ENCODE data around the gene RAPGEF5.

RAPGEF5 gene

DNA sequence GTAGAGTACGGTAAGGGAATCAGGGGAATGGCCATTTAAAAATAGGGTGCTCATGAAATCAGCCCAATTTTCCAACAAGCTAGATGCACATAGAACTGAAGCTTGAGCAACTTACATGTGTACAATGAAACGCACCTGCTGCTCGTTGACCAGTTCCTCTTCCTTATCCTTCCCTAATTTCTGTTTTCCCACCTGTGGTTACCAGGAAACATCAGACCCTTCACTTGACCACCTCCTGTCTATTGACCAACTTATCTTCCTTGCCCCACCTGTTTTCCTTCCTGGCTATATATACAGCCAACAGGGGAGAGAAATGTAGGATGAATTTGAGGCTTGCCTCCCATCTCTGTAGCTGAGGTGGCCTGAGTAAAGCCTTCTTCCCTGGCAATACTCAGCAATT is 37.8 kb upstream of the RAPGEF5 start:
- Histone ChIP-seq H3K4me3 (ENCODE audit: low read depth, low read length) (no peak overlapping the region), H3K27me3 (ENCODE audit: control insufficient read depth, insufficient read depth, low read length) (no peaks in the 10 kb centered on the region), H3K9me3 (ENCODE audit: control insufficient read depth, insufficient read depth, low read depth, low read length) (no peaks in the 10 kb centered on the region), H3K4me1 (ENCODE audit: control insufficient read depth, insufficient read depth, low read length) (peaks cover 9% of the 10 kb centered on the region), H3K27ac (ENCODE audit: low read depth, low read length) (no peak overlapping the region), H3K9ac (ENCODE audit: low read length) (no peak overlapping the region), H3K36me3 (ENCODE audit: control insufficient read depth, insufficient read depth, low read length) (no peaks in the 10 kb centered on the region)

DNA sequence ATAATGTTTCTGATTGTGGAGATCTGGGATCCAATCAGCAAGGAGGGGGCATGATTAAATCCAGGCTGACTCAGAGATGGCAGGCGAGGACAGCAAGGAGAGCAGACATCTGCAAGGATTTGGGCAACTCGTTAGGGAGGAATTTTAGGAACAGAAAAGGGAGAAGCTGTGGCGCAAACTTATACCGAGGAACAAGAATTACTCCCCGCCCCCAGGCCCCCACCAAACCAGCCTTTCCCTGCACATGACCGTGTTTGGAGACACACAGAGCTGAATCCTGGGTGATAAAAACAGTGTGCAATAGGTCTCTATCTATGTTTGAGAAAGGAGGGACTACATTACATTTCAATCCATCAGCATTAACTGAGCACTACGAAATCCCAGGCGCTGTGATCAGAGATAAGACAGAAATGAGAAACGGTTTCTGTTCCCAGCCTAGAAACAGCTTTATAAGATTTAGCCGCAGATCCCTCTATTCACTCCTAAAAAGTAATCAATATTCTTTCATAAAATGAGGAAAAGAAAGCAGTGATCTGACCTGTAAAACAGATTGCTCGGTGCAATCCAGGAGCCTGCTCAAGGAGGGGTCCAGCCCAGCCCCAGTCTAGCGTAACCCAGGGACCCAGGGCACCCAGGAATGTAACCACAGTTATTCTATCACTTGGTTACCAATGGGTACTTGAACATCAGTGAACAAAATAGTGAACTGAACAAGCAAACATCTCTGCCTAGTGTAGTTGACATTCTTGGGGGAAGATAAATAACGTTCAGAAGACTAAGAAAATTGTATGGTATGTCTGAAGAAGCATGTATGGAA is 37.2 kb upstream of the RAPGEF5 start:
- no peaks in the 10 kb centered on the region for H3K9me3 ChIP-seq (ENCODE audit: control insufficient read depth, insufficient read depth, low read depth, low read length)
- H3K36me3 ChIP-seq (ENCODE audit: control insufficient read depth, insufficient read depth, low read length) = no peaks in the 10 kb centered on the region
- H3K4me3 ChIP-seq (ENCODE audit: low read depth, low read length) = no peak overlapping the region
- no peak overlapping the region for H3K9ac ChIP-seq (ENCODE audit: low read length)
- no peaks in the 10 kb centered on the region for H3K27me3 ChIP-seq (ENCODE audit: control insufficient read depth, insufficient read depth, low read length)
- peaks cover 9% of the 10 kb centered on the region for H3K4me1 ChIP-seq (ENCODE audit: control insufficient read depth, insufficient read depth, low read length)
- H3K27ac ChIP-seq (ENCODE audit: low read depth, low read length) = no peak overlapping the region

- Histone ChIP-seq H3K9me3 (ENCODE audit: control insufficient read depth, insufficient read depth, low read depth, low read length) (no peaks in the 10 kb centered on the region), H3K4me1 (ENCODE audit: control insufficient read depth, insufficient read depth, low read length) (peaks cover 9% of the 10 kb centered on the region), H3K27ac (ENCODE audit: low read depth, low read length) (no peak overlapping the region), H3K9ac (ENCODE audit: low read length) (no peak overlapping the region), H3K4me3 (ENCODE audit: low read depth, low read length) (no peak overlapping the region), H3K27me3 (ENCODE audit: control insufficient read depth, insufficient read depth, low read length) (no peaks in the 10 kb centered on the region), H3K36me3 (ENCODE audit: control insufficient read depth, insufficient read depth, low read length) (no peaks in the 10 kb centered on the region)
These were observed 33.6 kb upstream of the RAPGEF5 start for GRCh38 chr7:22390516-22390915.

- Histone ChIP-seq H3K27me3 (ENCODE audit: control insufficient read depth, insufficient read depth, low read length) (no peaks in the 10 kb centered on the region), H3K9me3 (ENCODE audit: control insufficient read depth, insufficient read depth, low read depth, low read length) (no peaks in the 10 kb centered on the region), H3K4me1 (ENCODE audit: control insufficient read depth, insufficient read depth, low read length) (peaks cover 9% of the 10 kb centered on the region), H3K9ac (ENCODE audit: low read length) (no peak overlapping the region), H3K4me3 (ENCODE audit: low read depth, low read length) (no peak overlapping the region), H3K36me3 (ENCODE audit: control insufficient read depth, insufficient read depth, low read length) (no peaks in the 10 kb centered on the region), H3K27ac (ENCODE audit: low read depth, low read length) (no peak overlapping the region)
These were observed 32.9 kb upstream of the RAPGEF5 start for GRCh38 chr7:22389892-22390291.

DNA sequence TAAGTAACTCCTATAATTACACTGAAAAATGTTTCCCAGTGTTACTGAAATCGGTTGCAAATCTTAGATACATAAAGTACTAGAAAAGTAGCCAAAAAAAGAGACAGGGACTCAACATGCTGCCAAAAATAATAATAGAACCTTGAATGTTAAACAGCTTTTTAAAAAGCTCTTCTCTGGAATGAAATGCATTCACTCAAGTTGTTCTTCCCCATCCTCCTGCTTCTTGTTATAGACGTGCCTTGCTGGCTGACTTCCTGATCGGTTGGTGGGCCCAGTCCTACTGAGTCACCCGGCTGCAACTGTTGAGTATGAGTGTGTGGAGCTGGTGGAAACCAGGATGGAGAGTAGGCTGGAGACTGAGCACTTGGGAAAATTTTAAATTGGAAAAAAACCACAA is 30.6 kb upstream of the RAPGEF5 start:
- no peaks in the 10 kb centered on the region for H3K9me3 ChIP-seq (ENCODE audit: control insufficient read depth, insufficient read depth, low read depth, low read length)
- H3K27me3 ChIP-seq (ENCODE audit: control insufficient read depth, insufficient read depth, low read length) = no peaks in the 10 kb centered on the region
- H3K4me3 ChIP-seq (ENCODE audit: low read depth, low read length) = no peak overlapping the region
- H3K9ac ChIP-seq (ENCODE audit: low read length) = no peak overlapping the region
- no peaks in the 10 kb centered on the region for H3K36me3 ChIP-seq (ENCODE audit: control insufficient read depth, insufficient read depth, low read length)
- peaks cover 6% of the 10 kb centered on the region; the same call in 1 of the 2 replicates for H3K4me1 ChIP-seq (ENCODE audit: control insufficient read depth, insufficient read depth, low read length)
- H3K27ac ChIP-seq (ENCODE audit: low read depth, low read length) = no peak overlapping the region

DNA sequence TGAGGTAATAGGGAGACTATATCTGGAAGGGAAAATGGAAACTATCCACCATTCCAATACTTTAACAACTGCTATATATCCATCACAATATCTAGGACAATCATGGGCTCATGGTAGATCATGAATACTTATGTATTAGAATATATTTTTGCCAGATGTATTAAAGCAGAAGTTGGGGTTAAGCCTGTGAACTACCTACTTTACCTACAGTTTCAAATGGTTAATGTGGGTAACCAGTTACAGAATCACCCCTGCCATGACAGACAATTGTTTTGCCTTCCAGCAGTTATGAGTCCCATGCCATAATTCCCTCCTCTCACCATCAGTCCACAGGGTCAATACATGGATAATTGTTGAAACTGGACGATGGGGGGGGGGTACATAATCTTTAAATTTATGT is 29.9 kb upstream of the RAPGEF5 start:
- Histone ChIP-seq H3K9ac (ENCODE audit: low read length) (no peak overlapping the region), H3K9me3 (ENCODE audit: control insufficient read depth, insufficient read depth, low read depth, low read length) (no peaks in the 10 kb centered on the region), H3K27me3 (ENCODE audit: control insufficient read depth, insufficient read depth, low read length) (no peaks in the 10 kb centered on the region), H3K27ac (ENCODE audit: low read depth, low read length) (no peak overlapping the region), H3K4me3 (ENCODE audit: low read depth, low read length) (no peak overlapping the region), H3K4me1 (ENCODE audit: control insufficient read depth, insufficient read depth, low read length) (peaks cover 6% of the 10 kb centered on the region; the same call in 1 of the 2 replicates), H3K36me3 (ENCODE audit: control insufficient read depth, insufficient read depth, low read length) (no peaks in the 10 kb centered on the region)

GRCh38 chr7:22386206-22386858 is 29.4 kb upstream of the RAPGEF5 start:
- no peaks in the 10 kb centered on the region for H3K36me3 ChIP-seq (ENCODE audit: control insufficient read depth, insufficient read depth, low read length)
- H3K4me3 ChIP-seq (ENCODE audit: low read depth, low read length) = no peak overlapping the region
- H3K27ac ChIP-seq (ENCODE audit: low read depth, low read length) = no peak overlapping the region
- H3K27me3 ChIP-seq (ENCODE audit: control insufficient read depth, insufficient read depth, low read length) = no peaks in the 10 kb centered on the region
- peaks cover 6% of the 10 kb centered on the region; the same call in 1 of the 2 replicates for H3K4me1 ChIP-seq (ENCODE audit: control insufficient read depth, insufficient read depth, low read length)
- no peaks in the 10 kb centered on the region for H3K9me3 ChIP-seq (ENCODE audit: control insufficient read depth, insufficient read depth, low read depth, low read length)
- no peak overlapping the region for H3K9ac ChIP-seq (ENCODE audit: low read length)

GRCh38 chr7:22385326-22385725 is 28.4 kb upstream of the RAPGEF5 start:
- Histone ChIP-seq H3K36me3 (ENCODE audit: control insufficient read depth, insufficient read depth, low read length) (no peaks in the 10 kb centered on the region), H3K27me3 (ENCODE audit: control insufficient read depth, insufficient read depth, low read length) (no peaks in the 10 kb centered on the region), H3K9ac (ENCODE audit: low read length) (no peak overlapping the region), H3K27ac (ENCODE audit: low read depth, low read length) (no peak overlapping the region), H3K4me3 (ENCODE audit: low read depth, low read length) (no peak overlapping the region), H3K9me3 (ENCODE audit: control insufficient read depth, insufficient read depth, low read depth, low read length) (no peaks in the 10 kb centered on the region), H3K4me1 (ENCODE audit: control insufficient read depth, insufficient read depth, low read length) (no peaks in the 10 kb centered on the region)

DNA sequence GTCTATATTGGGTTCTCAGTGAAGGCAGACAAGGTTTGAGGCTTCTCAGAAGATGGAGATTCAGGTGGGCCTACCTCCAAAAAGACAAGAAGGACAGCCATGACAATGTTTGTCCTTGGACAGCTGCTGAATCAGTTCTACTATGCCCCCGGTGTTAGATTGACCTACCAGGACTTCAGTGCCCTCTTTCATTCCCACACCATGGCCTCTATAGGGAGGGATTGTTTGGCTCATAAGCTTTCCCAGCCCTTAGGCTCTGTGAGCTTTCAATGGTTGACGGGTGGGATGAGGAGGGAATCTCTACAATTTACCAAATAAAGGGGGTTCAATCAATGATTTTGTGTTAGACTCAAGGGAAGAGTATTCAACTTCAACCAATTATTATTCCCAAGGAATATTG is 23.4 kb upstream of the RAPGEF5 start:
- H3K36me3 ChIP-seq (ENCODE audit: control insufficient read depth, insufficient read depth, low read length) = no peaks in the 10 kb centered on the region
- H3K27ac ChIP-seq (ENCODE audit: low read depth, low read length) = no peak overlapping the region
- H3K9me3 ChIP-seq (ENCODE audit: control insufficient read depth, insufficient read depth, low read depth, low read length) = no peaks in the 10 kb centered on the region
- H3K4me3 ChIP-seq (ENCODE audit: low read depth, low read length) = no peak overlapping the region
- no peaks in the 10 kb centered on the region for H3K27me3 ChIP-seq (ENCODE audit: control insufficient read depth, insufficient read depth, low read length)
- no peak overlapping the region for H3K9ac ChIP-seq (ENCODE audit: low read length)
- peaks cover 6% of the 10 kb centered on the region; the same call in 1 of the 2 replicates for H3K4me1 ChIP-seq (ENCODE audit: control insufficient read depth, insufficient read depth, low read length)

DNA sequence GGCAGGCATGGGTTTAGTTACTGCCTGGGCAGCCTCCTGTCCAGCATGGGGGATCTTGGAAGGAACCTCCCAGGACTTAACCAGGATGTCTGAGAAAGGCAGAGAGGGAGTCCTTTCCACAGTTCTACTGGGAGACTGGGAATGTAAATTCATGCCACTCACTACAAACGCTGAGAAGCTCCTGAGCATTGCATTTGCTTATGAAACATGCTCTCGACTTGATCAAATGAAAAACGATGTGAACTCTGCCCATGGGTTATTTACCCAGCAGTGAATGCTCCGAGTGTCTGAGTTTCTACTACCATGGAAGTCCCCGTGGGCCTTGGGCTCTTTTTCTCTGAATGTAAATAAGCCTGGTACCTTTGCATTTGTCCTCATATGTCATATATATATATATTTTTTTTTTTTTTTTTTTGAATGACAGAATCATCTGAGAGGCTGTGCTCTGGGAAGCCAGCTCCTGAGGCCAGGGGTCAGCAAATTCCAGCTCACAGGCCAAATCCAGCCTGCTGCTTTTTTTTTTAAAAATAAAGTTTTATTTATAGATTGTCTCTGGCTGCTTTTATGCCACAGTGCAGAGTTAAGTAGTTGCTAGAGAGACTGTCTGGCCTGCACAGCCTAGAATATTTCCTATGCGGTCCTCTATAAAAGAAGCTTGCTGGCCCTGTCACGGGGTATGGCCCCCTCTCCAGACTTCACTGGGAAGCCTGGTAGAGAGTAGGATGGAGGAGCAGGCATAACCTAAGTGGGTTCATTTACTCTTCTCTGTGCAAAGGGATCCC is 21.4 kb upstream of the RAPGEF5 start:
- Histone ChIP-seq H3K27ac (ENCODE audit: low read depth, low read length) (no peak overlapping the region), H3K9ac (ENCODE audit: low read length) (no peak overlapping the region), H3K4me1 (ENCODE audit: control insufficient read depth, insufficient read depth, low read length) (peaks cover 6% of the 10 kb centered on the region; the same call in 1 of the 2 replicates)

GRCh38 chr7:22377703-22378102 is 20.7 kb upstream of the RAPGEF5 start:
- H3K27me3 ChIP-seq (ENCODE audit: control insufficient read depth, insufficient read depth, low read length) = no peaks in the 10 kb centered on the region
- H3K4me1 ChIP-seq (ENCODE audit: control insufficient read depth, insufficient read depth, low read length) = peaks cover 6% of the 10 kb centered on the region; the same call in 1 of the 2 replicates
- H3K9me3 ChIP-seq (ENCODE audit: control insufficient read depth, insufficient read depth, low read depth, low read length) = no peaks in the 10 kb centered on the region
- no peak overlapping the region for H3K4me3 ChIP-seq (ENCODE audit: low read depth, low read length)
- no peak overlapping the region for H3K9ac ChIP-seq (ENCODE audit: low read length)
- H3K36me3 ChIP-seq (ENCODE audit: control insufficient read depth, insufficient read depth, low read length) = no peaks in the 10 kb centered on the region
- no peak overlapping the region for H3K27ac ChIP-seq (ENCODE audit: low read depth, low read length)

More for the DNA sequence above, 21.4 kb upstream of the RAPGEF5 start:
- Histone ChIP-seq H3K36me3 (ENCODE audit: control insufficient read depth, insufficient read depth, low read length) (no peaks in the 10 kb centered on the region), H3K4me3 (ENCODE audit: low read depth, low read length) (no peak overlapping the region), H3K9me3 (ENCODE audit: control insufficient read depth, insufficient read depth, low read depth, low read length) (no peaks in the 10 kb centered on the region), H3K27me3 (ENCODE audit: control insufficient read depth, insufficient read depth, low read length) (no peaks in the 10 kb centered on the region)
